Heart right ventricle (tissue), 16 donors: Measurements from ENCODE around the gene RNF207. TPM values are rescaled to one million over a fixed set of nuclear protein-coding genes. Genes with fewer than 3 reads are reported as not detected.

Experiments used
- ATAC-seq, 8 donors: fragments of 200-7000 bp; cut with Tn5 transposase; one replicate each; pipeline ENCODE4 v1.9.1; 2020; ENCODE audit warnings: mild to moderate bottlenecking in 8 of 8, moderate library complexity in 8 of 8, moderate number of reproducible peaks in 1 of 8
- DNase-seq, 2 donors: peaks; one replicate each; pipeline ENCODE4 v3.0.0-alpha.2; 2020
- H3K27ac ChIP-seq, 10 donors: fragments of 200-600 bp; sonication (generic) in 2 of 10; one replicate each; pipeline versions ENCODE4 v1.5.0 to v1.8.0; 2020 to 2022; ENCODE audit warnings: mild to moderate bottlenecking in 3 of 10
- H3K27me3 ChIP-seq, 7 donors: fragments of 200-600 bp; one replicate each; pipeline ENCODE4 v1.8.0; 2021 to 2022; ENCODE audit warnings: mild to moderate bottlenecking in 2 of 7
- H3K36me3 ChIP-seq, 9 donors: fragments of 200-600 bp; sonication (generic) in 1 of 9; one replicate each; pipeline versions ENCODE4 v1.5.0 to v1.8.0; 2020 to 2022; ENCODE audit warnings: mild to moderate bottlenecking in 2 of 9
- H3K4me1 ChIP-seq, 9 donors: fragments of 200-600 bp; sonication (generic) in 1 of 9; one replicate each; pipeline versions ENCODE4 v1.5.0 to v1.8.0; 2020 to 2022; ENCODE audit warnings: mild to moderate bottlenecking in 4 of 9
- H3K4me3 ChIP-seq, 10 donors: fragments of 200-600 bp; sonication (generic) in 2 of 10; one replicate each; pipeline versions ENCODE4 v1.5.0 to v1.8.0; 2020 to 2022; ENCODE audit warnings: mild to moderate bottlenecking in 7 of 10, moderate library complexity in 2 of 10
- H3K9me3 ChIP-seq, 11 donors: fragments of 200-600 bp in 10 of 11; sonication (generic) in 2 of 11; one replicate each; pipeline versions ENCODE4 v1.5.0 to v1.8.0; 2013 to 2022; ENCODE audit warnings: mild to moderate bottlenecking in 2 of 11, control low read depth in 1 of 11, moderate library complexity in 1 of 11
- CTCF ChIP-seq, 9 donors: fragments of 200-600 bp; sonication (generic) in 2 of 9; IDR thresholded peaks; one replicate each; pipeline versions ENCODE4 v1.5.0 to v1.8.0; 2021 to 2022; ENCODE audit warnings: antibody characterized with exemption in 9 of 9, mild to moderate bottlenecking in 5 of 9, moderate library complexity in 1 of 9
- WGBS, 2 donors: extraction: QIAGEN DNeasy Blood & Tissue Kit; methylation state at CpG; one replicate each; pipeline ENCODE4 v1.1.7; 2013; ENCODE audit warnings: inconsistent platforms in 1 of 2; 5-methylcytosine and 5-hydroxymethylcytosine counted together
- intact Hi-C, 10 donors: fragments of 100-400 bp; cut with DNase I; formaldehyde crosslinking; loops; one replicate each; pipeline versions ENCODE4 v1.11.1 to v1.14.2; 2022
- polyA plus RNA-seq, 2 donors: library from polyadenylated mRNA; stranded (reverse); fragments of 200-250 nt; gene quantifications; one replicate each; pipeline ENCODE4 v1.2.3, GENCODE V29; 2013
- total RNA-seq, 10 donors: library from RNA; stranded (reverse); fragmentation: NEBNext Ultra II Directional in 3 of 10; extraction: Animal tissue kit (Norgen Biotek cat#: 25700) in 3 of 10; gene quantifications; one replicate each; pipeline versions ENCODE4 v1.2.1 to v1.2.4, GENCODE V29; 2021 to 2023
- donor health status: Arrhythmogenic right ventricular cardiomyopathy.
- donor health status: ischemic (EF 13 %, LVEDD 7.1; RV severe dilation, severe dysfunction).
- donor health status: healthy with polysubstance abuse.
- donor health status: DM: no; HTN: yes; CAD: no.
- donor health status: DM: no; HTN: no; CAD: no.
- donor health status: ischemic (EF 25% LVEDD 6.9; RV normal size, moderate dysfunction).
- donor health status: ischemic (EF 25% LVEDD 5.7; RV mildly dilated, moderate dysfunction).
- donor health status: healthy.
- donor health status: DM: yes; HTN: yes; CAD: no.
- donor health status: Ischemic cardiomyopathy.
- donor health status: ischemic (EF 35%, LVEDD 5.7; RV mildly dilated, moderate dysfunction).
- donor health status: nonischemic (EF 11% LVEDD 7.7; RV severe dilation, severe dysfunction).
- donor health status: DM: yes; HTN: yes; CAD: no.
- donor health status: PGD.
- donor health status: ischemic (EF 29% LVEDD 5.4; RV normal size, mild dysfunction).
- donor health status: nonischemic (EF 23%, LVEDD 6.1; RV moderate dilation, normal function).

Gene RNF207
- total and polyA plus RNA-seq, 12 donors, result 16.2 to 183 (median 67.4) TPM

DNA sequence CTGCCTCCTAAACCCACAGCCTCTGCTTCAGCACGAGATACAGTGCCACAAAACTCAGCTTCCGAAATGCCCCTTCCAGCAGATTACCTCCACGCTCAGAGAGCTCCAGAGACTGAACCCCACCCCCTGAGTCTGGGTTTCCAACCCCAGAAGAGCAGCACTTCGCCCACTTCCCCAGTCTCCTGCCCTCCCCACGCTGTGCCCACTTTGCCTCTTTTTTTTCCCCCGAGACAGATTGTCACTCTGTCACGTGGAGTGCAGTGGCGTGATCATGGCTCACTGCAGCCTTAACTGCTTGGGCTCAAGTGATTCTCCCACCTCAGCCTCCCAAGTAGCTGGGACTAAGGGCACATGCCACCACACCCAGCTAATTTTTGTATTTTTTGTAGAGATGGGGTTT is 19.7 kb downstream of the RNF207 start:
- Histone ChIP-seq H3K27ac (peak overlapping the region in 3 of 10 donors; percentile 66 to 85 (median 78)), H3K9me3 (no peaks in the 10 kb centered on the region), H3K36me3 (peaks cover 0 to 89% (median 54%) of the 10 kb centered on the region in 9 donors), H3K4me1 (peaks cover 16 to 47% (median 36%) of the 10 kb centered on the region in 9 donors), H3K4me3 (no peak overlapping the region), H3K27me3 (no peaks in the 10 kb centered on the region)
- WGBS, 2 donors, result 72 to 80% methylated on average over 8 of the region's 8 CpGs
- no peak for ATAC-seq
- TF ChIP-seq CTCF (IDR thresholded peaks at IDR 0.05), result no peak
- DNase-seq, result no peak
- intact Hi-C loops, result no loop called here

GRCh38 chr1:6233376-6233775 is 27.5 kb downstream of the RNF207 start:
- no peaks in the 10 kb centered on the region for H3K9me3 ChIP-seq
- peak overlapping the region in 7 of 10 donors; percentile 13 to 82 (median 64) for H3K27ac ChIP-seq
- ATAC-seq (peak in 1 of 8 donors; percentile 12), DNase-seq (no peak)
- no peak overlapping the region for H3K4me3 ChIP-seq
- TF ChIP-seq CTCF (IDR thresholded peaks at IDR 0.05), result no peak
- WGBS, 2 donors, result 30 to 42% methylated on average over 1 of the region's 1 CpG
- H3K27me3 ChIP-seq, result peaks cover 0 to 1% (median 0%) of the 10 kb centered on the region in 7 donors
- H3K4me1 ChIP-seq, result peaks cover 8 to 45% (median 34%) of the 10 kb centered on the region in 9 donors
- intact Hi-C loops, result no loop called here
- peaks cover 0 to 62% (median 25%) of the 10 kb centered on the region in 9 donors for H3K36me3 ChIP-seq

- intact Hi-C loops, result loop anchor here in 5 of 10 donors (5.0 kb wide), 3 partner anchors 32 to 158 kb away; partner anchors contain the start of genes RPL22 (in 4 of the 5) and ACOT7 (in 1 of the 5)
- H3K27me3 ChIP-seq, result peaks cover 0 to 15% (median 6%) of the 10 kb centered on the region in 7 donors
- DNase-seq, result no peak
- H3K9me3 ChIP-seq, result no peaks in the 10 kb centered on the region
- peaks cover 0 to 49% (median 17%) of the 10 kb centered on the region in 9 donors for H3K36me3 ChIP-seq
- peak in 1 of 8 donors; percentile 17 for ATAC-seq
- 41 to 44% methylated on average over 20 of the region's 20 CpGs for WGBS, 2 donors
- no peak for TF ChIP-seq CTCF (IDR thresholded peaks at IDR 0.05)
- peaks cover 8 to 45% (median 34%) of the 10 kb centered on the region in 9 donors for H3K4me1 ChIP-seq
- H3K4me3 ChIP-seq, result peak overlapping the region; percentile 50 to 96 (median 82)
- H3K27ac ChIP-seq, result peak overlapping the region in 7 of 10 donors; percentile 64 to 83 (median 75)
These were observed 28.8 kb downstream of the RNF207 start for GRCh38 chr1:6234502-6235295.

DNA sequence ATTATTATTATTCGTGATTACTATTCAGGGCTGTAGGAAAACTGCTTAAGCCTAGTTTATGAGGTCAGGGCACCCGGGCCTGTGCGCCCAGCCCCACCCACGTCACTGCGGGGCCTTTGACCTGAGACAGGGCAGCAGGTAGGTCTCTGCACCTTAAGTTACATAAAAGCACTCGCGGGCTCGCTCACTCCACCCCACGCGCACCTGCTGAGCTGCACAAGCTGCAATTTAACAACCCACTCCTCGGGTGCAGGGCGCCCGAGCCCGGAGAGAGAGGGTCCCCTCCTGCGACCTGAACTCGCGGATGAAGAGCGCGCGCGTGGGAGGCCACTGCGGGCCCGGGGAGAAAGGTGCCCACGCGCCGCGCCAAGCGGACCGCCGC is 29.4 kb downstream of the RNF207 start:
- H3K36me3 ChIP-seq, result peaks cover 0 to 43% (median 11%) of the 10 kb centered on the region in 9 donors
- DNase-seq, result no peak
- peak in 1 of 8 donors; percentile 3 for ATAC-seq
- H3K27ac ChIP-seq, result peak overlapping the region; percentile 27 to 87 (median 74)
- no peak for TF ChIP-seq CTCF (IDR thresholded peaks at IDR 0.05)
- H3K4me1 ChIP-seq, result peaks cover 8 to 45% (median 34%) of the 10 kb centered on the region in 9 donors
- 0 to 1% methylated on average over 28 to 30 of the region's 30 CpGs for WGBS, 2 donors
- intact Hi-C loops, result loop anchor here in 5 of 10 donors (5.0 kb wide), 3 partner anchors 33 to 157 kb away; partner anchors contain the start of genes RPL22 (in 4 of the 5) and ACOT7 (in 1 of the 5)
- H3K27me3 ChIP-seq, result peaks cover under 1 to 21% (median 11%) of the 10 kb centered on the region in 7 donors
- peak overlapping the region; percentile 50 to 96 (median 82) for H3K4me3 ChIP-seq
- H3K9me3 ChIP-seq, result no peaks in the 10 kb centered on the region
